DOHH2 (cell line): ENCODE data around the gene TNFRSF19.

Experiments used
- EZH2phosphoT487 ChIP-seq: fragments of 200-600 bp; sonication (generic); IDR thresholded peaks from 2 replicates; pipeline ENCODE4 v1.6.1; 2017; ENCODE audit warnings: borderline replicate concordance, mild to moderate bottlenecking, antibody characterized with exemption, low read length, moderate library complexity, mixed read lengths
- TF ChIP-seq, protein P1 (sequence below): fragments of 200-600 bp; sonication (generic); IDR thresholded peaks from one replicate; pipeline ENCODE4 v1.5.1; 2014; ENCODE audit warnings: antibody characterized with exemption, mild to moderate bottlenecking, low read depth, low read length; ENCODE audit not compliant: poor library complexity, severe bottlenecking

DNA sequence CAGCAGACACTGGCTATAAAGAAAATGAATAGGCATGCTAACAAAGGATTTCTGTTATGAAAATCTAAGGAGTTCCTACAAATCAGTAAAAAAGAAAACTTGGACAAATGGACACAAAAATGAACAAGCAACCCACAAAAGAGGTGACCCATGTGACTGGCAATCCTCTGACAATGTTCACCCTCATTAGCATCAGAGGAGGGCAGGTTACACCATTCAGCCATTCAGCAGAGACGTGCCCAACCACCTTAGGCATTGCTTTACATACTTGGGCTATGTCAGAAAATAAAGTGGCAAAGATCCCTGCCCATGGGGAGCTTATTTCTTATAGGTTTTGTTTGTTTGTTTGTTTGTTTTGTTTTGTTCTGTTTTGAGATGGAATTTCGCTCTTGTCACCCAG, 46.0 kb downstream of the TNFRSF19 start:
- TF ChIP-seq, protein P1, sequence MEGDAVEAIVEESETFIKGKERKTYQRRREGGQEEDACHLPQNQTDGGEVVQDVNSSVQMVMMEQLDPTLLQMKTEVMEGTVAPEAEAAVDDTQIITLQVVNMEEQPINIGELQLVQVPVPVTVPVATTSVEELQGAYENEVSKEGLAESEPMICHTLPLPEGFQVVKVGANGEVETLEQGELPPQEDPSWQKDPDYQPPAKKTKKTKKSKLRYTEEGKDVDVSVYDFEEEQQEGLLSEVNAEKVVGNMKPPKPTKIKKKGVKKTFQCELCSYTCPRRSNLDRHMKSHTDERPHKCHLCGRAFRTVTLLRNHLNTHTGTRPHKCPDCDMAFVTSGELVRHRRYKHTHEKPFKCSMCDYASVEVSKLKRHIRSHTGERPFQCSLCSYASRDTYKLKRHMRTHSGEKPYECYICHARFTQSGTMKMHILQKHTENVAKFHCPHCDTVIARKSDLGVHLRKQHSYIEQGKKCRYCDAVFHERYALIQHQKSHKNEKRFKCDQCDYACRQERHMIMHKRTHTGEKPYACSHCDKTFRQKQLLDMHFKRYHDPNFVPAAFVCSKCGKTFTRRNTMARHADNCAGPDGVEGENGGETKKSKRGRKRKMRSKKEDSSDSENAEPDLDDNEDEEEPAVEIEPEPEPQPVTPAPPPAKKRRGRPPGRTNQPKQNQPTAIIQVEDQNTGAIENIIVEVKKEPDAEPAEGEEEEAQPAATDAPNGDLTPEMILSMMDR: no peak
- no peak for TF ChIP-seq EZH2phosphoT487
